GM10248 (cell line): ENCODE data around the gene RO60.

ENCODE experiments used
- CTCF ChIA-PET: fragments of 300-600 bp; sonication (Branson Sonifier 250); formaldehyde crosslinking; extraction: SDS; loops from one replicate; lab custom pipeline; 2021; ENCODE audit warnings: antibody characterized with exemption; lab: Yijun Ruan, JAX
- POLR2A ChIA-PET: fragments of 350-650 bp; sonication (Branson Sonifier 250); formaldehyde crosslinking; extraction: SDS; loops from one replicate; lab custom pipeline; 2020; ENCODE audit warnings: antibody characterized with exemption; lab: Yijun Ruan, JAX
- DNase-seq: peaks from one replicate; pipeline ENCODE4 v3.0.0; 2012; ENCODE audit errors: extremely low spot score
- TF ChIP-seq, protein P1 (sequence below): IDR thresholded peaks from 2 replicates; pipeline ENCODE4 v1.5.1; 2012; ENCODE audit warnings: mild to moderate bottlenecking, low read depth; ENCODE audit errors: extremely low read depth, missing control alignments, control extremely low read depth

Gene RO60

DNA sequence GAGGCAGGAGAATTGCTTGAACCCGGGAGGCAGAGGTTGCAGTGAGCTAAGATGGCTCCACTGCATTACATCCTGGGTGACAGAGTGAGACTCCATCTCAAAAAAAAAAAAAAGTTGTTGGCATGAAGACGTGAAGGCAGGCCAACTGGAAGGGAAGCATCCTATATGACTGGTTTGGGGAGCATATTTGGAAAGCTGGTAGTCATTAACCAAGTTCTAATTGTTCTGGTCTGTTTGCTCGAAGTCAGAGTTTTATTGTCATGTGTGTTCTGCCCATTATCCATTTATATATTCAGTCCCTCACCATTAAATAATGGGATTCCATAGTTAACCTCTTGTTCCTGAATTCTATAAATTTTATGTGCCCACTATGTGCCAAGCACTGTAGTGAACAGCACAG is 49.1 kb downstream of the RO60 start:
- ChIA-PET POLR2A (no interaction called here), CTCF (interaction anchor here (1.2 to 2.1 kb wide), 3 partner anchors 10 to 301 kb away, joined by 3 to 8 read pairs (median 7); no protein-coding TSS in a partner anchor)
- TF ChIP-seq, protein P1, sequence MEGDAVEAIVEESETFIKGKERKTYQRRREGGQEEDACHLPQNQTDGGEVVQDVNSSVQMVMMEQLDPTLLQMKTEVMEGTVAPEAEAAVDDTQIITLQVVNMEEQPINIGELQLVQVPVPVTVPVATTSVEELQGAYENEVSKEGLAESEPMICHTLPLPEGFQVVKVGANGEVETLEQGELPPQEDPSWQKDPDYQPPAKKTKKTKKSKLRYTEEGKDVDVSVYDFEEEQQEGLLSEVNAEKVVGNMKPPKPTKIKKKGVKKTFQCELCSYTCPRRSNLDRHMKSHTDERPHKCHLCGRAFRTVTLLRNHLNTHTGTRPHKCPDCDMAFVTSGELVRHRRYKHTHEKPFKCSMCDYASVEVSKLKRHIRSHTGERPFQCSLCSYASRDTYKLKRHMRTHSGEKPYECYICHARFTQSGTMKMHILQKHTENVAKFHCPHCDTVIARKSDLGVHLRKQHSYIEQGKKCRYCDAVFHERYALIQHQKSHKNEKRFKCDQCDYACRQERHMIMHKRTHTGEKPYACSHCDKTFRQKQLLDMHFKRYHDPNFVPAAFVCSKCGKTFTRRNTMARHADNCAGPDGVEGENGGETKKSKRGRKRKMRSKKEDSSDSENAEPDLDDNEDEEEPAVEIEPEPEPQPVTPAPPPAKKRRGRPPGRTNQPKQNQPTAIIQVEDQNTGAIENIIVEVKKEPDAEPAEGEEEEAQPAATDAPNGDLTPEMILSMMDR, result no peak
- no peak for DNase-seq
